ENCODE measurements around the gene NR6A1.

Gene NR6A1

GRCh38 chr9:124496463-124496862, 274.6 kb downstream of the NR6A1 start:
- no peaks in the 10 kb centered on the region for H3K79me2 ChIP-seq (ENCODE audit: insufficient read depth, low read length)
- no peaks in the 10 kb centered on the region for H3K27me3 ChIP-seq (ENCODE audit: insufficient read depth, low read length, poor library complexity, severe bottlenecking)
- H2AFZ ChIP-seq (ENCODE audit: low read length) = no peak overlapping the region
- H3K36me3 ChIP-seq (ENCODE audit: insufficient read depth, low read length) = no peaks in the 10 kb centered on the region
- no peak overlapping the region for H3K4me2 ChIP-seq (ENCODE audit: low read depth, low read length, poor library complexity, severe bottlenecking)
- no peaks in the 10 kb centered on the region for H3K9me2 ChIP-seq (replicated peaks; ENCODE audit: low read depth, low read length)
- no peaks in the 10 kb centered on the region for H3F3A ChIP-seq (ENCODE audit: low read depth)
- H3K9ac ChIP-seq (ENCODE audit: low read depth, low read length, poor library complexity, severe bottlenecking) = no peak overlapping the region
- H3K9me3 ChIP-seq (ENCODE audit: insufficient read depth, low read depth, low read length) = no peaks in the 10 kb centered on the region
- H3K4me1 ChIP-seq (ENCODE audit: insufficient read depth, low read length, poor library complexity, severe bottlenecking) = no peaks in the 10 kb centered on the region
- no peaks in the 10 kb centered on the region for H4K20me1 ChIP-seq (ENCODE audit: insufficient read depth, low read length, poor library complexity, severe bottlenecking)
- TF ChIP-seq CTCF (conservative IDR thresholded peaks at IDR 0.05; ENCODE audit: low read length) (no peak), EZH2phosphoT487 (IDR thresholded peaks at IDR 0.05; ENCODE audit: borderline replicate concordance) (no peak)
- no peak overlapping the region for H3K4me3 ChIP-seq (ENCODE audit: low read length, poor library complexity, severe bottlenecking)

GRCh38 chr9:124496075-124496449, 275.0 kb downstream of the NR6A1 start:
- no peak overlapping the region for H3K4me2 ChIP-seq (ENCODE audit: low read depth, low read length, poor library complexity, severe bottlenecking)
- no peak overlapping the region for H2AFZ ChIP-seq (ENCODE audit: low read length)
- TF ChIP-seq EZH2phosphoT487 (IDR thresholded peaks at IDR 0.05; ENCODE audit: borderline replicate concordance) = no peak
- no peak for TF ChIP-seq CTCF (conservative IDR thresholded peaks at IDR 0.05; ENCODE audit: low read length)
- H3K4me1 ChIP-seq (ENCODE audit: insufficient read depth, low read length, poor library complexity, severe bottlenecking) = no peaks in the 10 kb centered on the region
- no peaks in the 10 kb centered on the region for H3K79me2 ChIP-seq (ENCODE audit: insufficient read depth, low read length)
- H3F3A ChIP-seq (ENCODE audit: low read depth) = no peaks in the 10 kb centered on the region
- H3K36me3 ChIP-seq (ENCODE audit: insufficient read depth, low read length) = no peaks in the 10 kb centered on the region
- H3K9me3 ChIP-seq (ENCODE audit: insufficient read depth, low read depth, low read length) = no peaks in the 10 kb centered on the region
- H4K20me1 ChIP-seq (ENCODE audit: insufficient read depth, low read length, poor library complexity, severe bottlenecking) = no peaks in the 10 kb centered on the region
- no peaks in the 10 kb centered on the region for H3K27me3 ChIP-seq (ENCODE audit: insufficient read depth, low read length, poor library complexity, severe bottlenecking)
- no peak overlapping the region for H3K4me3 ChIP-seq (ENCODE audit: low read length, poor library complexity, severe bottlenecking)
- H3K9me2 ChIP-seq (replicated peaks; ENCODE audit: low read depth, low read length) = no peaks in the 10 kb centered on the region
- H3K9ac ChIP-seq (ENCODE audit: low read depth, low read length, poor library complexity, severe bottlenecking) = no peak overlapping the region

- Histone ChIP-seq H4K20me1 (ENCODE audit: insufficient read depth, low read length, poor library complexity, severe bottlenecking) (no peaks in the 10 kb centered on the region), H3K79me2 (ENCODE audit: insufficient read depth, low read length) (no peaks in the 10 kb centered on the region), H3K9ac (ENCODE audit: low read depth, low read length, poor library complexity, severe bottlenecking) (no peak overlapping the region), H3F3A (ENCODE audit: low read depth) (no peaks in the 10 kb centered on the region), H3K4me1 (ENCODE audit: insufficient read depth, low read length, poor library complexity, severe bottlenecking) (no peaks in the 10 kb centered on the region), H3K4me3 (ENCODE audit: low read length, poor library complexity, severe bottlenecking) (no peak overlapping the region), H3K4me2 (ENCODE audit: low read depth, low read length, poor library complexity, severe bottlenecking) (no peak overlapping the region), H3K9me3 (ENCODE audit: insufficient read depth, low read depth, low read length) (no peaks in the 10 kb centered on the region), H3K27me3 (ENCODE audit: insufficient read depth, low read length, poor library complexity, severe bottlenecking) (no peaks in the 10 kb centered on the region), H2AFZ (ENCODE audit: low read length) (no peak overlapping the region), H3K9me2 (replicated peaks; ENCODE audit: low read depth, low read length) (no peaks in the 10 kb centered on the region), H3K36me3 (ENCODE audit: insufficient read depth, low read length) (no peaks in the 10 kb centered on the region)
- TF ChIP-seq CTCF (conservative IDR thresholded peaks at IDR 0.05; ENCODE audit: low read length) (no peak), EZH2phosphoT487 (IDR thresholded peaks at IDR 0.05; ENCODE audit: borderline replicate concordance) (no peak)
Observed at GRCh38 chr9:124495126-124496074, 275.7 kb downstream of the NR6A1 start.

All from Loucy (cell line).